Measurements from ENCODE around the gene KPNA2. TPM values are rescaled to one million over a fixed set of nuclear protein-coding genes. Genes with fewer than 3 reads are reported as not detected.

Gene KPNA2
- total and polyA plus RNA-seq, 10 of the 15 experiments (the other 5 are each of a cell fraction or from before 2014, with no cell fraction given) = 202 to 731 (median 283) TPM

DNA sequence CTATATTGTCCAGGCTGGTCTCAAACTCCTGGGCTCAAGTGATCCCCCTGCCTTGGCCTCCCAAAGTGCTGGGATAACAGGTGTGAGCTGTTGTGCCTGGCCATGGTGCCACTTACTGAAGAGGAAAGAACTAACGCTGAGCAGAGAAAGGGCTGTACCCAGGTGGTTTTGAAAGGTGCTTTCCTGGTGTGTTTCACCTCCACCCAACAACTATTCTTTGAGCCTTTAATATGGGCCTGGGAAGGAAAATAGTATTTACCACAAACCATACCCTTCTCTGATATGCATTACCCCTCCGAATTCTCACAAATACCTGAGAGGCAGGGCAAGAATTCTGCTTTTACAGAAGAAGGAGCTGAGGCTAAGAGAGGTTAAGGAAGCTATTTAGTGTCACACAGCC, 24.8 kb downstream of the KPNA2 start:
- H3K4me1 ChIP-seq (ENCODE audit: control insufficient read depth, insufficient read depth, low read length) = peaks cover 9% of the 10 kb centered on the region
- CTCF ChIA-PET = no interaction called here
- SMC1A ChIA-PET (ENCODE audit: uncharacterized antibody, unreplicated experiment) = interaction anchor here (1.7 kb wide), 1 partner anchor 8 kb away, joined by 3 read pairs; no protein-coding TSS in a partner anchor
- H3K9me3 ChIP-seq (replicated peaks; ENCODE audit: control insufficient read depth, insufficient read depth, low read length) = no peaks in the 10 kb centered on the region
- POLR2A ChIA-PET = no interaction called here
- WGBS (ENCODE audit: insufficient coverage, insufficient replicate concordance, low lambda C conversion rate, missing lambda C conversion rate) = 0% methylated on average over 2 of the region's 2 CpGs
- no peaks in the 10 kb centered on the region for H4K20me1 ChIP-seq (ENCODE audit: control insufficient read depth, insufficient read depth)
- no peaks in the 10 kb centered on the region for H3K36me3 ChIP-seq (ENCODE audit: control insufficient read depth in 2 of 2, insufficient read depth in 2 of 2, low read length in 1 of 2)
- BruUV-seq (replicated peaks) = no TSS peak
- intact Hi-C loops (cut with micrococcal nuclease; ENCODE audit: unreplicated experiment) = loop anchor here (10.0 kb wide), 1 partner anchor 114 kb away; no protein-coding TSS in a partner anchor
- H3K4me3 ChIP-seq = no peak overlapping the region
- no peak overlapping the region for H3K4me2 ChIP-seq (ENCODE audit: control insufficient read depth, insufficient read depth)
- ATAC-seq (peak; percentile 48), DNase-seq (ENCODE audit: low read depth, low spot score) (no peak), FAIRE-seq (no peak)
- no peaks in the 10 kb centered on the region for H3K27me3 ChIP-seq (replicated peaks in 1 of 2; ENCODE audit: control insufficient read depth in 2 of 2, insufficient read depth in 2 of 2, low read length in 1 of 2)
- in situ Hi-C loops (cut with MboI) = no loop called here
- H3K27ac ChIP-seq (ENCODE audit: control insufficient read depth, insufficient read depth) = no peak overlapping the region
- H2AFZ ChIP-seq (ENCODE audit: control insufficient read depth, low read depth, low read length) = no peak overlapping the region
- no peak overlapping the region for H3K9ac ChIP-seq (ENCODE audit: control insufficient read depth, insufficient read depth, low read length)
- RAD21 ChIA-PET (ENCODE audit: unreplicated experiment) = no interaction called here
- no peaks in the 10 kb centered on the region for H3K79me2 ChIP-seq (ENCODE audit: control insufficient read depth, insufficient read depth, low read length)
- TF ChIP-seq ZZZ3 (IDR thresholded peaks at IDR 0.05; ENCODE audit: control insufficient read depth, insufficient read length, low read depth) (no peak), CHD2 (IDR thresholded peaks at IDR 0.05; ENCODE audit: borderline replicate concordance, low read depth, low read length) (no peak), ZBTB11 (CRISPR knock-in tag; IDR thresholded peaks at IDR 0.05) (no peak), NRF1 (conservative IDR thresholded peaks at IDR 0.05; ENCODE audit: low read depth, low read length) (no peak), MTA3 (IDR thresholded peaks at IDR 0.05; ENCODE audit: borderline replicate concordance, low read length) (no peak), ZNF592 (IDR thresholded peaks at IDR 0.05) (no peak), ATF2 (IDR thresholded peaks at IDR 0.05; ENCODE audit: low read length) (no peak), BMI1 (IDR thresholded peaks at IDR 0.05; ENCODE audit: borderline replicate concordance) (no peak), SREBF2 (IDR thresholded peaks at IDR 0.05; ENCODE audit: low read length) (no peak)
- TF ChIP-seq, protein P1, sequence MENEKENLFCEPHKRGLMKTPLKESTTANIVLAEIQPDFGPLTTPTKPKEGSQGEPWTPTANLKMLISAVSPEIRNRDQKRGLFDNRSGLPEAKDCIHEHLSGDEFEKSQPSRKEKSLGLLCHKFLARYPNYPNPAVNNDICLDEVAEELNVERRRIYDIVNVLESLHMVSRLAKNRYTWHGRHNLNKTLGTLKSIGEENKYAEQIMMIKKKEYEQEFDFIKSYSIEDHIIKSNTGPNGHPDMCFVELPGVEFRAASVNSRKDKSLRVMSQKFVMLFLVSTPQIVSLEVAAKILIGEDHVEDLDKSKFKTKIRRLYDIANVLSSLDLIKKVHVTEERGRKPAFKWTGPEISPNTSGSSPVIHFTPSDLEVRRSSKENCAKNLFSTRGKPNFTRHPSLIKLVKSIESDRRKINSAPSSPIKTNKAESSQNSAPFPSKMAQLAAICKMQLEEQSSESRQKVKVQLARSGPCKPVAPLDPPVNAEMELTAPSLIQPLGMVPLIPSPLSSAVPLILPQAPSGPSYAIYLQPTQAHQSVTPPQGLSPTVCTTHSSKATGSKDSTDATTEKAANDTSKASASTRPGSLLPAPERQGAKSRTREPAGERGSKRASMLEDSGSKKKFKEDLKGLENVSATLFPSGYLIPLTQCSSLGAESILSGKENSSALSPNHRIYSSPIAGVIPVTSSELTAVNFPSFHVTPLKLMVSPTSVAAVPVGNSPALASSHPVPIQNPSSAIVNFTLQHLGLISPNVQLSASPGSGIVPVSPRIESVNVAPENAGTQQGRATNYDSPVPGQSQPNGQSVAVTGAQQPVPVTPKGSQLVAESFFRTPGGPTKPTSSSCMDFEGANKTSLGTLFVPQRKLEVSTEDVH (IDR thresholded peaks at IDR 0.05; ENCODE audit: low read depth, partially characterized antibody) = no peak

Measured in GM12878 (cell line).